ENCODE data around the gene RBBP5. TPM values are rescaled to one million over a fixed set of nuclear protein-coding genes. Genes with fewer than 3 reads are reported as not detected.

The RBBP5 gene
- 11.6 to 15.3 TPM (median 12.3 TPM) in 5 replicates for total RNA-seq (2022; extraction: Qiagen RNA extraction; ENCODE audit: low read depth)

GRCh38 chr1:205121660-205122488, at the start of gene RBBP5:
TSS of gene RBBP5 (minus strand) at chr1:205121978. CDS start at chr1:205121873, 105 bp downstream.

GRCh38 chr1:205084360-205084759, 37.4 kb downstream of the RBBP5 start, which contains the start of gene TMEM81:
TSS of gene TMEM81 (minus strand) at chr1:205084460. CDS start at chr1:205084320, 140 bp downstream.

GRCh38 chr1:205042911-205043806, 78.6 kb downstream of the RBBP5 start, which contains the start of gene CNTN2:
TSS of gene CNTN2 (plus strand) at chr1:205043212. CDS start at chr1:205053186, 9,974 bp downstream.

Other genes with a start within 250 kb of the RBBP5 start
- gene CNTN2, start 78.8 kb downstream of the RBBP5 start, total RNA-seq (2022; extraction: Qiagen RNA extraction; ENCODE audit: low read depth): 0.02 to 0.12 TPM (median 0.09 TPM) in 3 of 5 replicates, not detected in the others
- 2.0 to 2.6 TPM (median 2.3 TPM) in 5 replicates for gene TMEM81, start 37.5 kb downstream of the RBBP5 start, total RNA-seq (2022; extraction: Qiagen RNA extraction; ENCODE audit: low read depth)
- gene DSTYK, start 89.7 kb upstream of the RBBP5 start, total RNA-seq (2022; extraction: Qiagen RNA extraction; ENCODE audit: low read depth): 6.3 to 9.3 TPM (median 8.5 TPM) in 5 replicates
- gene TMCC2, start 106.0 kb upstream of the RBBP5 start, total RNA-seq (2022; extraction: Qiagen RNA extraction; ENCODE audit: low read depth): 1.5 to 1.8 TPM (median 1.6 TPM) in 5 replicates
- 28.8 to 32.2 TPM (median 29.8 TPM) in 5 replicates for gene NUAK2, start 199.8 kb upstream of the RBBP5 start, total RNA-seq (2022; extraction: Qiagen RNA extraction; ENCODE audit: low read depth)
- gene KLHDC8A, start 234.9 kb upstream of the RBBP5 start, total RNA-seq (2022; extraction: Qiagen RNA extraction; ENCODE audit: low read depth): 0.66 to 1.1 TPM (median 0.79 TPM) in 5 replicates

Measured in A549 treated with GW870086 at 1 μM for 4 hours (cell line).